OCI-LY1 (cell line): ENCODE results near the gene ANKDD1B.
"Not testable (repeated sequence)": the region's sequence is repeated elsewhere in the genome, so short reads cannot be mapped to it uniquely, and the experiment has no call there.

ENCODE experiments used
- H2AFZ ChIP-seq: fragments of 200-600 bp; sonication (generic), shearing (Covaris generic); 2 replicates; pipeline ENCODE4 v1.6.0; 2014; ENCODE audit warnings: antibody characterized with exemption, mild to moderate bottlenecking, low read length
- H3F3A ChIP-seq: fragments of 200-600 bp; sonication (generic), shearing (Covaris generic); 2 replicates; pipeline ENCODE4 v1.6.0; 2014; ENCODE audit warnings: mild to moderate bottlenecking, antibody characterized with exemption, low read length, moderate library complexity; ENCODE audit not compliant: insufficient read depth
- H3K27ac ChIP-seq: fragments of 200-600 bp; sonication (generic); 2 replicates; pipeline ENCODE4 v1.5.1; 2014; ENCODE audit warnings: low read length, mixed run types, mild to moderate bottlenecking, low read depth; ENCODE audit not compliant: poor library complexity, severe bottlenecking
- H3K27me3 ChIP-seq: fragments of 200-600 bp; sonication (generic); 2 replicates; pipeline ENCODE4 v1.6.0; 2014; ENCODE audit warnings: antibody characterized with exemption, mild to moderate bottlenecking, low read length, moderate library complexity; ENCODE audit not compliant: insufficient read depth
- H3K36me3 ChIP-seq: fragments of 200-600 bp; sonication (generic); 2 replicates; pipeline ENCODE4 v1.6.1; 2014; ENCODE audit warnings: mild to moderate bottlenecking, antibody characterized with exemption, low read length, moderate library complexity, mixed read lengths; ENCODE audit not compliant: insufficient read depth
- H3K4me1 ChIP-seq: fragments of 200-600 bp; sonication (generic); 2 replicates; pipeline ENCODE4 v1.5.1; 2014; ENCODE audit warnings: mild to moderate bottlenecking, low read length, moderate library complexity; ENCODE audit not compliant: insufficient read depth, severe bottlenecking
- H3K4me2 ChIP-seq: fragments of 200-600 bp; sonication (generic), shearing (Covaris generic); 2 replicates; pipeline ENCODE4 v1.6.1; 2014; ENCODE audit warnings: low read length
- H3K4me3 ChIP-seq: fragments of 200-600 bp; sonication (generic); 2 replicates; pipeline ENCODE4 v1.5.1; 2014; ENCODE audit warnings: low read length, low read depth, mild to moderate bottlenecking, mixed read lengths; ENCODE audit not compliant: poor library complexity, severe bottlenecking
- H3K79me2 ChIP-seq: fragments of 200-600 bp; shearing (Covaris generic); 2 replicates; pipeline ENCODE4 v1.6.1; 2016; ENCODE audit warnings: mixed run types, low read length, mixed read lengths; ENCODE audit not compliant: insufficient read depth
- H3K9ac ChIP-seq: fragments of 200-600 bp; sonication (generic), shearing (Covaris generic); 2 replicates; pipeline ENCODE4 v1.6.1; 2014; ENCODE audit warnings: mild to moderate bottlenecking, low read length, mixed read lengths
- H3K9me2 ChIP-seq: fragments of 200-600 bp; sonication (generic), shearing (Covaris generic); 2 replicates; pipeline ENCODE4 v1.6.1; 2014; ENCODE audit warnings: low read depth, mild to moderate bottlenecking, low read length, mixed read lengths
- H3K9me3 ChIP-seq: fragments of 200-600 bp; shearing (Covaris generic); 2 replicates; pipeline ENCODE4 v1.6.1; 2014; ENCODE audit warnings: low read length, mixed read lengths
- H4K20me1 ChIP-seq: fragments of 200-600 bp; sonication (generic), shearing (Covaris generic); 2 replicates; pipeline ENCODE4 v1.6.0; 2016; ENCODE audit warnings: mild to moderate bottlenecking, low read length; ENCODE audit not compliant: insufficient read depth
- CTCF ChIP-seq: fragments of 200-600 bp; sonication (generic), shearing (Covaris generic); IDR thresholded peaks from 2 replicates; pipeline ENCODE4 v1.5.1; 2017; ENCODE audit warnings: mild to moderate bottlenecking, antibody characterized with exemption, low read length, moderate library complexity, mixed read lengths
- EZH2 ChIP-seq: fragments of 200-600 bp; sonication (generic), shearing (Covaris generic); IDR thresholded peaks from 2 replicates; pipeline ENCODE4 v1.8.0; 2017; ENCODE audit warnings: borderline replicate concordance, mixed run types, mild to moderate bottlenecking, antibody characterized with exemption, low read length, moderate library complexity, mixed read lengths

The ANKDD1B gene

GRCh38 chr5:75574791-75575190 lies 36.5 kb upstream of the ANKDD1B start:
- Histone ChIP-seq H3K9ac (peak overlapping the region; percentile 39), H3K4me3 (peak overlapping the region; percentile 5), H3K4me2 (peak overlapping the region; percentile 58)

GRCh38 chr5:75578280-75578679 lies 33.0 kb upstream of the ANKDD1B start:
- not testable (repeated sequence) for H4K20me1 ChIP-seq, H3K4me3 ChIP-seq, H3K9me2 ChIP-seq, H3K27me3 ChIP-seq, H3K9ac ChIP-seq, H3F3A ChIP-seq, H3K79me2 ChIP-seq, H3K27ac ChIP-seq, H3K4me2 ChIP-seq, H3K9me3 ChIP-seq, H2AFZ ChIP-seq
- H3K4me1 ChIP-seq, result peaks cover 32% of the 10 kb centered on the region
- peaks cover 21% of the 10 kb centered on the region; the same call in 1 of the 2 replicates for H3K36me3 ChIP-seq

More at GRCh38 chr5:75574791-75575190, 36.5 kb upstream of the ANKDD1B start:
- no peak for TF ChIP-seq CTCF
- H3K79me2 ChIP-seq, result no peaks in the 10 kb centered on the region
- no peaks in the 10 kb centered on the region for H3K9me2 ChIP-seq
- no peaks in the 10 kb centered on the region for H3K27me3 ChIP-seq
- peak overlapping the region; percentile 75 for H3K27ac ChIP-seq
- H2AFZ ChIP-seq, result no peak overlapping the region
- no peaks in the 10 kb centered on the region for H4K20me1 ChIP-seq
- H3K4me1 ChIP-seq, result peaks cover 42% of the 10 kb centered on the region
- H3F3A ChIP-seq, result no peaks in the 10 kb centered on the region
- no peaks in the 10 kb centered on the region for H3K9me3 ChIP-seq
- H3K36me3 ChIP-seq, result peaks cover 14% of the 10 kb centered on the region; the same call in 1 of the 2 replicates

GRCh38 chr5:75584641-75585040 lies 26.6 kb upstream of the ANKDD1B start:
- Histone ChIP-seq H3K9me2 (no peaks in the 10 kb centered on the region), H3K27me3 (no peaks in the 10 kb centered on the region), H3K36me3 (peaks cover 11% of the 10 kb centered on the region), H3F3A (no peaks in the 10 kb centered on the region), H4K20me1 (no peaks in the 10 kb centered on the region), H3K9ac (no peak overlapping the region), H3K4me1 (no peaks in the 10 kb centered on the region), H3K4me3 (no peak overlapping the region), H3K9me3 (no peaks in the 10 kb centered on the region), H3K4me2 (no peak overlapping the region), H2AFZ (no peak overlapping the region), H3K79me2 (no peaks in the 10 kb centered on the region), H3K27ac (no peak overlapping the region)
- TF ChIP-seq EZH2 (no peak), CTCF (peak; percentile 26)

DNA sequence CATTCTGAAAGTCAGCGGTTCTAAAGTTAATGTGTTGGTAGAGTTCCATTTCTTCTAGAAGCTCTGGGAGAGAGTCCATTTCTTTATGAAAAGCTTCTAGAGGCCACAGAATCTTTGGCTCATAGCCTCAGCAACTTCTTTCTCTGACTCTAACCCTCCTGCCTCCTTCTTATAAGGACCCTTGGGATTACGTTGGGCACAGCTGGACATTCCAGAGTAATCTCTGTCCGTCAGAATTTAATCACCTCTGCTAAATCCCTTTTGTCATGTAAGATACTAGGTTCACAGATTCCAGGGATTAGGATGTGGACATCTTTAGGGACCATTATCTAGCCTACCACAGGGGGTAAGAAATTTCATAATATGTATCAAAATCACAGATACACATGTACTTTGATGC lies 22.6 kb upstream of the ANKDD1B start:
- Histone ChIP-seq H3K4me1 (no peaks in the 10 kb centered on the region), H3K79me2 (no peaks in the 10 kb centered on the region), H3K4me2 (no peak overlapping the region), H3K27ac (no peak overlapping the region), H2AFZ (no peak overlapping the region), H3K9me3 (no peaks in the 10 kb centered on the region), H3K9ac (no peak overlapping the region), H3F3A (no peaks in the 10 kb centered on the region), H3K9me2 (no peaks in the 10 kb centered on the region), H3K36me3 (peaks cover 4% of the 10 kb centered on the region), H3K4me3 (no peak overlapping the region), H3K27me3 (no peaks in the 10 kb centered on the region), H4K20me1 (no peaks in the 10 kb centered on the region)
- TF ChIP-seq EZH2, result no peak
- TF ChIP-seq CTCF, result no peak
